ENCODE results near the gene ABI1.
"Not testable (repeated sequence)": the region's sequence is repeated elsewhere in the genome, so short reads cannot be mapped to it uniquely, and the experiment has no call there.

Gene ABI1

GRCh38 chr10:26860443-26861204 is at the start of gene ABI1:
Gene ABI1, minus strand, starts transcription at chr10:26860958. Its CDS starts 95 bp downstream, at chr10:26860863.
- peak within 1 kb of the TSS; percentile 86 for H3K4me3 ChIP-seq
- TF ChIP-seq CTCF (IDR thresholded peaks at IDR 0.05): no peak
- H3K27ac ChIP-seq: peak within 1 kb of the TSS; percentile 97 to 99
- DNase-seq (ENCODE audit: low spot score): peak; percentile 98

GRCh38 chr10:26909753-26910152 is 49.0 kb upstream of the ABI1 start:
- Histone ChIP-seq H3K27ac (no peak overlapping the region), H3K4me3 (no peak overlapping the region)
- DNase-seq (ENCODE audit: low spot score): no peak
- TF ChIP-seq CTCF (IDR thresholded peaks at IDR 0.05): no peak

- DNase-seq (ENCODE audit: low spot score); H3K27ac ChIP-seq; H3K4me3 ChIP-seq: not testable (repeated sequence)
These were observed 44.6 kb upstream of the ABI1 start for GRCh38 chr10:26905253-26905781.

GRCh38 chr10:26903431-26904217 is 42.9 kb upstream of the ABI1 start:
- H3K27ac ChIP-seq: no peak overlapping the region
- no peak for DNase-seq (ENCODE audit: low spot score)
- no peak for TF ChIP-seq CTCF (IDR thresholded peaks at IDR 0.05)
- H3K4me3 ChIP-seq: no peak overlapping the region

GRCh38 chr10:26892306-26892923 is 31.7 kb upstream of the ABI1 start:
- not testable (repeated sequence) for DNase-seq (ENCODE audit: low spot score); H3K27ac ChIP-seq; H3K4me3 ChIP-seq

- no peak overlapping the region for H3K4me3 ChIP-seq
- no peak overlapping the region for H3K27ac ChIP-seq
- no peak for TF ChIP-seq CTCF (IDR thresholded peaks at IDR 0.05)
- no peak for DNase-seq (ENCODE audit: low spot score)
These were observed 30.2 kb upstream of the ABI1 start for GRCh38 chr10:26890956-26891355.

- TF ChIP-seq CTCF (IDR thresholded peaks at IDR 0.05): no peak
- H3K27ac ChIP-seq: no peak overlapping the region
These were observed 27.0 kb upstream of the ABI1 start for GRCh38 chr10:26887611-26888215.

More at GRCh38 chr10:26887611-26888215, 27.0 kb upstream of the ABI1 start:
- no peak overlapping the region for H3K4me3 ChIP-seq
- DNase-seq (ENCODE audit: low spot score): no peak
